Mesothelial cell of epicardium (in vitro differentiated cells): Measurements from ENCODE around the gene PDE4B. TPM values are rescaled to one million over a fixed set of nuclear protein-coding genes. Genes with fewer than 3 reads are reported as not detected.

Experiments
- DNase-seq, 2 experiments: peaks; one replicate each; pipeline ENCODE4 v3.0.0; 2021; ENCODE audit warnings: low spot score in 2 of 2; ENCODE audit not compliant: unreplicated experiment in 2 of 2
- H3K27ac Mint-ChIP-seq: 2 replicates; pipeline ENCODE4 v1.8.0; 2021; ENCODE audit warnings: mixed read lengths
- H3K27me3 Mint-ChIP-seq: 2 replicates; pipeline ENCODE4 v1.8.0; 2021; ENCODE audit warnings: low read depth, mixed read lengths
- H3K36me3 Mint-ChIP-seq: 2 replicates; pipeline ENCODE4 v1.8.0; 2021; ENCODE audit warnings: mixed read lengths
- H3K4me1 Mint-ChIP-seq: 2 replicates; pipeline ENCODE4 v1.8.0; 2021; ENCODE audit warnings: mixed read lengths
- H3K4me3 Mint-ChIP-seq: 2 replicates; pipeline ENCODE4 v1.8.0; 2021; ENCODE audit warnings: mild to moderate bottlenecking, moderate library complexity, mixed read lengths
- H3K9me3 Mint-ChIP-seq: 2 replicates; pipeline ENCODE4 v1.8.0; 2021; ENCODE audit warnings: mixed read lengths
- CTCF ChIP-seq: fragments of 200-600 bp; sonication (generic); IDR thresholded peaks from one replicate; pipeline ENCODE4 v1.5.0; 2021; ENCODE audit warnings: antibody characterized with exemption; ENCODE audit not compliant: unreplicated experiment
- total RNA-seq: library from RNA; stranded (reverse); gene quantifications from 3 replicates; pipeline ENCODE4 v1.2.1, GENCODE V29; 2021

The PDE4B gene
- total RNA-seq, 1 donor from 2014 or later: 22.3 TPM

- no peak for TF ChIP-seq CTCF
- Mint-ChIP-seq H3K36me3 (no peaks in the 10 kb centered on the region), H3K27me3 (no peaks in the 10 kb centered on the region), H3K27ac (no peak overlapping the region), H3K4me1 (peaks cover 42% of the 10 kb centered on the region), H3K9me3 (no peaks in the 10 kb centered on the region), H3K4me3 (no peak overlapping the region)
- no peak for DNase-seq
These were observed 536.2 kb downstream of the PDE4B start for GRCh38 chr1:66328896-66329295.

- TF ChIP-seq CTCF: no peak
- peak overlapping the region; percentile 68 for H3K27ac Mint-ChIP-seq
- H3K27me3 Mint-ChIP-seq: no peaks in the 10 kb centered on the region
These were observed 538.0 kb downstream of the PDE4B start for GRCh38 chr1:66330722-66331141.

GRCh38 chr1:66331658-66332547, 539.2 kb downstream of the PDE4B start:
- H3K4me3 Mint-ChIP-seq: peak overlapping the region; percentile 80
- H3K9me3 Mint-ChIP-seq: no peaks in the 10 kb centered on the region
- peaks cover 2% of the 10 kb centered on the region for H3K36me3 Mint-ChIP-seq
- H3K27ac Mint-ChIP-seq: peak overlapping the region; percentile 96
- no peaks in the 10 kb centered on the region for H3K27me3 Mint-ChIP-seq
- peaks cover 59% of the 10 kb centered on the region for H3K4me1 Mint-ChIP-seq
- TF ChIP-seq CTCF: no peak
- peak in 1 of 2 experiments; percentile 47 for DNase-seq

More at GRCh38 chr1:66330722-66331141, 538.0 kb downstream of the PDE4B start:
- Mint-ChIP-seq H3K9me3 (no peaks in the 10 kb centered on the region), H3K4me1 (peaks cover 51% of the 10 kb centered on the region), H3K4me3 (peak overlapping the region; percentile 29), H3K36me3 (no peaks in the 10 kb centered on the region)
- no peak for DNase-seq

- no peak for TF ChIP-seq CTCF
- Mint-ChIP-seq H3K27ac (peak overlapping the region; percentile 96), H3K36me3 (peaks cover 5% of the 10 kb centered on the region), H3K27me3 (no peaks in the 10 kb centered on the region), H3K4me1 (peaks cover 59% of the 10 kb centered on the region), H3K4me3 (peak overlapping the region; percentile 80), H3K9me3 (no peaks in the 10 kb centered on the region)
- no peak for DNase-seq
These were observed 539.8 kb downstream of the PDE4B start for GRCh38 chr1:66332548-66332901.

- Mint-ChIP-seq H3K27me3 (no peaks in the 10 kb centered on the region), H3K27ac (peak overlapping the region; percentile 89), H3K4me3 (peak overlapping the region; percentile 80), H3K4me1 (peaks cover 59% of the 10 kb centered on the region), H3K36me3 (peaks cover 6% of the 10 kb centered on the region), H3K9me3 (no peaks in the 10 kb centered on the region)
- DNase-seq: no peak
- TF ChIP-seq CTCF: no peak
These were observed 540.9 kb downstream of the PDE4B start for GRCh38 chr1:66333466-66334199.
